HepG2 (cell line): ENCODE measurements around the gene GRIN3B. TPM values are rescaled to one million over a fixed set of nuclear protein-coding genes. Genes with fewer than 3 reads are reported as not detected.

Experiments used
- EED ChIP-seq: sonication (generic); formaldehyde crosslinking; IDR thresholded peaks from 2 replicates; pipeline ENCODE4 v1.5.0; 2020; ENCODE audit warnings: mild to moderate bottlenecking, missing genetic modification reagents
- FOSL1 ChIP-seq: sonication (generic); formaldehyde crosslinking; IDR thresholded peaks from 2 replicates; pipeline ENCODE4 v1.9.0; 2021; ENCODE audit warnings: missing genetic modification reagents, borderline replicate concordance
- HNF1B ChIP-seq: sonication (generic); formaldehyde crosslinking; IDR thresholded peaks from 2 replicates; pipeline ENCODE4 v1.5.1; 2020; ENCODE audit warnings: mild to moderate bottlenecking, moderate library complexity, missing genetic modification reagents
- MAZ ChIP-seq, 2 experiments: sonication (generic) in 1 of 2; formaldehyde crosslinking in 1 of 2; IDR thresholded peaks; 2 replicates each; pipeline versions ENCODE4 v1.5.0 to v1.6.1; 2012 to 2020; ENCODE audit warnings: low read depth in 2 of 2, mild to moderate bottlenecking in 2 of 2, borderline replicate concordance in 1 of 2, improper control_type of control experiment in 1 of 2, low read length in 1 of 2, missing genetic modification reagents in 1 of 2, moderate library complexity in 1 of 2
- RCOR2 ChIP-seq: IDR thresholded peaks from 2 replicates; pipeline ENCODE4 v1.6.1; 2016; ENCODE audit warnings: missing biosample characterization, missing genetic modification reagents
- RNF2 ChIP-seq: fragments of 450-650 bp; conservative IDR thresholded peaks from 2 replicates; pipeline ENCODE4 v1.6.1; 2016; ENCODE audit warnings: low read depth
- SRY ChIP-seq: sonication (generic); formaldehyde crosslinking; IDR thresholded peaks from 2 replicates; pipeline ENCODE4 v1.8.0; 2022; ENCODE audit warnings: mild to moderate bottlenecking, missing genetic modification reagents
- TIGD3 ChIP-seq: sonication (generic); formaldehyde crosslinking; IDR thresholded peaks from 2 replicates; pipeline ENCODE4 v1.5.1; 2020; ENCODE audit warnings: mild to moderate bottlenecking, missing genetic modification reagents, borderline replicate concordance
- ZFP62 ChIP-seq: sonication (generic); formaldehyde crosslinking; IDR thresholded peaks from 2 replicates; pipeline ENCODE4 v1.4.0; 2020; ENCODE audit warnings: missing genetic modification reagents
- ZNF124 ChIP-seq: sonication (generic); formaldehyde crosslinking; IDR thresholded peaks from 2 replicates; pipeline ENCODE4 v1.4.0; 2020; ENCODE audit warnings: missing genetic modification reagents
- ZNF280D ChIP-seq: sonication (generic); formaldehyde crosslinking; IDR thresholded peaks from 2 replicates; pipeline ENCODE4 v1.5.1; 2020; ENCODE audit warnings: mild to moderate bottlenecking, missing genetic modification reagents
- ZNF609 ChIP-seq: sonication (generic); formaldehyde crosslinking; IDR thresholded peaks from 2 replicates; pipeline ENCODE4 v1.4.0; 2020; ENCODE audit warnings: mild to moderate bottlenecking, missing genetic modification reagents, borderline replicate concordance
- ZNF616 ChIP-seq: sonication (generic); formaldehyde crosslinking; IDR thresholded peaks from 2 replicates; pipeline ENCODE4 v1.5.0; 2020; ENCODE audit warnings: low read depth, mild to moderate bottlenecking, missing genetic modification reagents
- ZNF816 ChIP-seq: sonication (generic); formaldehyde crosslinking; IDR thresholded peaks from 2 replicates; pipeline ENCODE4 v1.8.0; 2022; ENCODE audit warnings: missing genetic modification reagents, mild to moderate bottlenecking, borderline replicate concordance
- polyA plus RNA-seq, 8 experiments: library from polyadenylated mRNA; depleted of rRNA in 3 of 8; stranded (reverse) in 7 of 8; unstranded in 1 of 8; fragments of >200 nt; fragmentation: Illumina TruSeq in 4 of 8; extraction: Trizol in 4 of 8; gene quantifications; 2 replicates each; pipeline versions ENCODE4 v1.2.1 to v1.2.3, GENCODE V29; 2011 to 2016; ENCODE audit warnings: low read depth in 4 of 8, missing spikeins in 1 of 8, mixed read lengths in 1 of 8; ENCODE audit not compliant: insufficient read depth in 1 of 8
- total RNA-seq, 5 experiments: library from RNA; depleted of rRNA; stranded (reverse); fragments of >200 nt; fragmentation: Illumina TruSeq; extraction: Trizol; gene quantifications; 2 replicates each; pipeline ENCODE4 v1.2.3, GENCODE V29; 2016; ENCODE audit warnings: low read depth in 1 of 5
- TF ChIP-seq, protein P1 (sequence below): sonication (generic); formaldehyde crosslinking; IDR thresholded peaks from 2 replicates; pipeline ENCODE4 v1.5.0; 2020; ENCODE audit warnings: missing genetic modification reagents, mild to moderate bottlenecking, borderline replicate concordance
- TF ChIP-seq, protein P2 (sequence below): sonication (generic); formaldehyde crosslinking; IDR thresholded peaks from 2 replicates; pipeline ENCODE4 v1.4.0; 2020; ENCODE audit warnings: mild to moderate bottlenecking, missing genetic modification reagents

Gene GRIN3B
- total and polyA plus RNA-seq, 2 of the 13 experiments (the other 11 are each of a cell fraction or from before 2014, with no cell fraction given) = 0.07 to 0.20 TPM

GRCh38 chr19:1046117-1046626 lies 46.0 kb downstream of the GRIN3B start (continued):
- TF ChIP-seq, protein P1, sequence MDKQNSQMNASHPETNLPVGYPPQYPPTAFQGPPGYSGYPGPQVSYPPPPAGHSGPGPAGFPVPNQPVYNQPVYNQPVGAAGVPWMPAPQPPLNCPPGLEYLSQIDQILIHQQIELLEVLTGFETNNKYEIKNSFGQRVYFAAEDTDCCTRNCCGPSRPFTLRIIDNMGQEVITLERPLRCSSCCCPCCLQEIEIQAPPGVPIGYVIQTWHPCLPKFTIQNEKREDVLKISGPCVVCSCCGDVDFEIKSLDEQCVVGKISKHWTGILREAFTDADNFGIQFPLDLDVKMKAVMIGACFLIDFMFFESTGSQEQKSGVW = no peak
- TF ChIP-seq HNF1B (CRISPR knock-in tag) (peak; percentile 80), MAZ (IDR thresholded peaks at IDR 0.05; ENCODE audit: borderline replicate concordance, low read depth, low read length) (no peak), MAZ (CRISPR knock-in tag; IDR thresholded peaks at IDR 0.05; ENCODE audit: low read depth) (0 out of 2 replicates have a peak, but pooled peaks have one; percentile 20), ZNF124 (no peak), RNF2 (0 out of 2 replicates have a peak, but pooled peaks have one; percentile 62), SRY (CRISPR knock-in tag) (no peak), ZNF609 (peak; percentile 28; the same call in 1 of the 2 replicates), TIGD3 (CRISPR knock-in tag) (no peak; the same call in 1 of the 2 replicates), ZNF616 (CRISPR knock-in tag) (no peak), EED (CRISPR knock-in tag) (peak; percentile 52; the same call in 1 of the 2 replicates), ZNF816 (peak; percentile 60; the same call in 1 of the 2 replicates), RCOR2 (CRISPR knock-in tag) (no peak), ZFP62 (CRISPR knock-in tag) (no peak), ZNF280D (CRISPR knock-in tag) (0 out of 2 replicates have a peak, but pooled peaks have one; percentile 23), FOSL1 (CRISPR knock-in tag) (no peak)
- TF ChIP-seq, protein P2, sequence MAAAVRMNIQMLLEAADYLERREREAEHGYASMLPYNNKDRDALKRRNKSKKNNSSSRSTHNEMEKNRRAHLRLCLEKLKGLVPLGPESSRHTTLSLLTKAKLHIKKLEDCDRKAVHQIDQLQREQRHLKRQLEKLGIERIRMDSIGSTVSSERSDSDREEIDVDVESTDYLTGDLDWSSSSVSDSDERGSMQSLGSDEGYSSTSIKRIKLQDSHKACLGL (CRISPR knock-in tag) = peak; percentile 66; the same call in 1 of the 2 replicates
